Adipocyte (in vitro differentiated cells): ENCODE data around the gene EYA3.

Source experiments
- DNase-seq: peaks from one replicate; pipeline ENCODE4 v3.0.0-alpha.2; 2015; ENCODE audit warnings: low read depth
- H3K27me3 ChIP-seq: replicated peaks from 2 replicates; pipeline ENCODE4 v1.7.0; 2013; ENCODE audit warnings: mild to moderate bottlenecking, low read length, moderate library complexity; ENCODE audit not compliant: control insufficient read depth, insufficient read depth
- H3K36me3 ChIP-seq: 2 replicates; pipeline ENCODE4 v1.7.0; 2013; ENCODE audit warnings: low read length, mild to moderate bottlenecking, moderate library complexity; ENCODE audit not compliant: control insufficient read depth, insufficient read depth, severe bottlenecking
- H3K4me1 ChIP-seq: 2 replicates; pipeline ENCODE4 v1.7.0; 2013; ENCODE audit warnings: mild to moderate bottlenecking, low read length, moderate library complexity; ENCODE audit not compliant: control insufficient read depth, insufficient read depth
- H3K4me3 ChIP-seq: 2 replicates; pipeline ENCODE4 v1.7.0; 2013; ENCODE audit warnings: mild to moderate bottlenecking, low read length, moderate library complexity
- H3K9ac ChIP-seq: 2 replicates; pipeline ENCODE4 v1.7.0; 2013; ENCODE audit warnings: mild to moderate bottlenecking, low read length, moderate library complexity
- H3K9me3 ChIP-seq: 2 replicates; pipeline ENCODE4 v1.7.0; 2013; ENCODE audit warnings: mild to moderate bottlenecking, low read length, moderate library complexity; ENCODE audit not compliant: control insufficient read depth

The EYA3 gene

DNA sequence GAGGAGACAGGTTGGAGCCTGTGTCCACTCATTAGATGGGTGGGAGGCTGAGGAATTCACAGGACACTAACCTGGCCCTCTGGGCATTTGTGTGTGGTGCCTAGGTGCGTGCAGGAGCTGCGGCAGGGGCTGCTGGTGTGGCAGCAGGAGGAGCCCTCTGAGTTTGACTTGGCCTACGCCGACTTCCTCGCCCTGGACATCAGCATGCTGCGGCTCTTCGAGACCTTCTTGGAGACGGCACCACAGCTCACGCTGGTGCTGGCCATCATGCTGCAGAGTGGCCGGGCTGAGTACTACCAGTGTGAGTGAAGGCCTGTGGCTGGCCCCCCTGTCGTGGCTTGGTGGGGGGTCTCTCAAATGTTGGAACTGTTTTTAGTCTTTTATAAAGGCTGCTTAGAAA is 125.0 kb downstream of the EYA3 start:
- H3K9me3 ChIP-seq: no peaks in the 10 kb centered on the region
- no peaks in the 10 kb centered on the region for H3K27me3 ChIP-seq
- DNase-seq: no peak
- H3K4me3 ChIP-seq: no peak overlapping the region
- H3K4me1 ChIP-seq: peaks cover 28% of the 10 kb centered on the region
- no peak overlapping the region for H3K9ac ChIP-seq
- peaks cover 15% of the 10 kb centered on the region for H3K36me3 ChIP-seq

DNA sequence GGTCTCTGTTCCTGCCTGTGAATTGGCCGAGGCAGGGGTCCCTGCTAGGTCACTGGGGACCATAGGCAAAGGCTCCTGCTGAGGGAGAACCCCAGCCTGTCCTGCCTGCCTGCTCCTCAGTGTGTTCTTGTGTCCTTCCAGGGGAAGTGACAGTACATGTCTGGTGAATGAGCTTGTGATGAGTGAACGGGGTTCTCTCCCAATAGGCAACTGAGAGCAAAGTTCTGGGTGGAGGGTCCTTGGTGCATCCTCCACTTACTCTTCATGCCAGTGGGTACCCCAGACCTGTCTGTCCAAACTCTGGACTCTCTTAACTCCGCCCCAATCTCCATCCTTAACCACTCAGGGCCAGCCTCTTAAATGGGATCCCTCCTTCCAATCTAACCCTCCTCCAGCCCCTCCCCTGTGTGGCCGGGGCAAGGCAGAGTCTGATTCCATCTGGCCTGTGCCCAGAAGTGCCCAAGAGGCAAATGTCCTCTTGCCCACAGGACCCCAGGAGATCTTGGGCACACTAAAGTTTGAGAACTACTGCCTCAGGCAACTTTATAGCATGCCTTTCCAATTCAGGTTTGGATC is 126.7 kb downstream of the EYA3 start:
- Histone ChIP-seq H3K36me3 (peaks cover 8% of the 10 kb centered on the region), H3K9ac (no peak overlapping the region), H3K9me3 (no peaks in the 10 kb centered on the region), H3K4me3 (peak overlapping the region; percentile 86), H3K4me1 (peaks cover 15% of the 10 kb centered on the region), H3K27me3 (no peaks in the 10 kb centered on the region)
- DNase-seq: peak; percentile 31

DNA sequence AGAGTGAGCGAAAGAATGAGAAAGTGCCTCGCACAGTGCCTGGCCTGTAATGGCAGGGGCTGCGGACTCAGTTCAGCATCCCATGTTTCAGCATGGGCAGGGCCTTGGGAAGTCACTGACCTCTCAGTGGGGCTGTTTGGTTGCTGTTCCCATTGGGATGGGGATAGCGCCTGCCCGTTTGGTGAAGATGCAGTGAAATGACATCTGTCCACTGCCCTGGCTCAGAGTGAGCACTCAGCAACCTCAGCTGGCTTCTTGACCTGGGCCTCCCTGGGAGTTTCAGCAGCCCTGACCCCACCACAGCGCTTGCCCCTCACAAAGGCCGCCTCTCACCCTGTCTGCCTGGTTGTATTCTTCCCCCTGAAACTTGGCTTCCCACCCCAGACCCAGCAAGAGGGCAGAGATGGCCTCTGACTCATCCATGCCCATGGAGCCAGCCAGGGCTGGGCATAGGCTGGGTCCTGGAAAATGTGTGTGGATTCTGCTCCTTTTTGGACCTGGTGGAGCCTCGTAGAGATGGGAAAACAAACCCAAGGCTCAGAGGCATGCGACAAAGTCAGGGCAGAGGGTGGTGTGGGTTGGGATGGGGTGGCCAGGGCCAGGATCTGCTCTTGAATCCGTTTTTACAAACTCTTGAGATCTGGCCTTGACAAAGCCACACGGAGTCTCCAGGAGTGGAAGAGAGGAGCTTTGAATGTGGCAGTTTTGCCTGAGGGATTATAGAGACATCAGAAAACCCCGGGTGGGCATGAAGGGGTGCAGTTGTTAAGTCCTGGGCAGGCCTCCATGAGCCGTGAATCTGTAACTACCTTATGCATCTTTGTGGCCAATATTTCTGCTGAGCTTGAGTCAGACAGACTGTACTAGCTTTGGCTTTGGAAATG is 127.4 kb downstream of the EYA3 start:
- DNase-seq: peak; percentile 59
- Histone ChIP-seq H3K9me3 (no peaks in the 10 kb centered on the region), H3K27me3 (peaks cover 4% of the 10 kb centered on the region), H3K9ac (peak overlapping the region; percentile 90), H3K36me3 (peaks cover 7% of the 10 kb centered on the region), H3K4me3 (peak overlapping the region; percentile 86), H3K4me1 (peaks cover 15% of the 10 kb centered on the region)

DNA sequence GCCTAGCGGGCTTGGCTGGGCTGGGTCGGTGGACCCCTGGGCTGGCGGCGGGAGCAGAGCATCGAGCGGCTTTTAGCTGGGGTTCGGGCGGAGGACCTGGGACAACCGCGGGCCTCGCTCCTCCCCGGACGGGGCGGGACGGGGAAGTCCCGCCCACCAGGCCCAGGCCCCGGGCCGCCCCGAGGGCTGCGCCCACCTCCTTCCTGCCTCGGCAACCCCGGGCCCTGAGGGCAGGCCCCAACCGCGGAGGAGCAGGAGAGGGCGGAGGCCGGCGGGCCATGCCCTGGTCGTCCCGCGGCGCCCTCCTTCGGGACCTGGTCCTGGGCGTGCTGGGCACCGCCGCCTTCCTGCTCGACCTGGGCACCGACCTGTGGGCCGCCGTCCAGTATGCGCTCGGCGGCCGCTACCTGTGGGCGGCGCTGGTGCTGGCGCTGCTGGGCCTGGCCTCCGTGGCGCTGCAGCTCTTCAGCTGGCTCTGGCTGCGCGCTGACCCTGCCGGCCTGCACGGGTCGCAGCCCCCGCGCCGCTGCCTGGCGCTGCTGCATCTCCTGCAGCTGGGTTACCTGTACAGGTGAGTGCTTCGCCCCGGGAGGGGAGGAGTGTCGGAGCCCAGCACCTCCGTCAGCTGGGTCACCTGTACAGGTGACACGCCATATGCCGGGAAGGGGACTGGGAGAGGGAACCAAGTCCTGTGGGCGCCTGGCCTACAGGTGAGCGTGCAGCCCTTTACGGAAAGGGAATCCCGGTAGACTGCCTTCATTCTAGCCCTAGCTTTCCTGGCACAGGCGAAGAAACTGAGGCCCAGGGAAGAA is 128.4 kb downstream of the EYA3 start, which contains the start of gene XKR8:
Gene XKR8 (plus strand): TSS at position 182 of the 812 bp plus-strand sequence. CDS start 97 bp downstream, at position 279.
- Histone ChIP-seq H3K9ac (peak within 1 kb of the TSS; percentile 90), H3K9me3 (no peaks in the 10 kb centered on the region), H3K27me3 (peaks cover 6% of the 10 kb centered on the region), H3K4me3 (peak within 1 kb of the TSS; percentile 86), H3K36me3 (peaks cover 6% of the 10 kb centered on the region), H3K4me1 (peaks cover 15% of the 10 kb centered on the region)
- peak; percentile 78 for DNase-seq

DNA sequence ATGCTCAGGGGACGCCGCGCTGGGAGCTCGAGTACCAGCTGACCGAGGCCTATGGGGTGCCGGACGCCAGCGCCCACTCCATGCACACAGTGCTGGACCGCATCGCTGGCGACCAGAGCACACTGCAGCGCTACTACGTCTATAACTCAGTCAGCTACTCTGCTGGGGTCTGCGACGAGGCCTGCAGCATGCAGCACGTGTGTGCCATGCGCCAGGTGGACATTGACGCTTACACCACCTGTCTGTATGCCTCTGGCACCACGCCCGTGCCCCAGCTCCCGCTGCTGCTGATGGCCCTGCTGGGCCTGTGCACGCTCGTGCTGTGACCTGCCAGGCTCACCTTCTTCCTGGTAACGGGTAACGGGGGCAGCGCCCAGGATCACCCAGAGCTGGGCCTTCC is 129.9 kb downstream of the EYA3 start:
- H3K36me3 ChIP-seq: no peaks in the 10 kb centered on the region
- H3K9me3 ChIP-seq: no peaks in the 10 kb centered on the region
- H3K4me1 ChIP-seq: peaks cover 15% of the 10 kb centered on the region
- peaks cover 10% of the 10 kb centered on the region for H3K27me3 ChIP-seq
- no peak overlapping the region for H3K4me3 ChIP-seq
- DNase-seq: no peak
- H3K9ac ChIP-seq: no peak overlapping the region

DNA sequence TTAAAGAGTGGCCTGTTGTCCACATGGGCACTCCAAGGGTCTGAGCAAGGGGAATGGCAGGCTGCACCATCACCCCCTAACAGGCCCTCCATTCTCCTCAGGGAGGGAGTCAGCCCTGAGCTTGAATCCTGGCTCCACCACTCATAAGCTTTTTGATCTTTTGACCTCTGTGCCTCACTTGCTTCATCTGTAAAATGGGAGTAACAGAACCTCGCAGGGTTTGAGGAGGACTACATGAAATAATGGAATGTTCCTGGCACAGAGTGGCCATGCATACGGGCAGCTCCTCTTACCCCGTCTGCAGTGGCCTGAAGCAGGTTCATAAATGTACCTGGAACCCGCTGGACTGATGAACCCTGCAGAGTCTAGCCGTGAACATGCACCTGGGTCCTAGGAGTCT is 130.8 kb downstream of the EYA3 start:
- Histone ChIP-seq H3K4me1 (peaks cover 15% of the 10 kb centered on the region), H3K4me3 (no peak overlapping the region), H3K9ac (no peak overlapping the region)

DNA sequence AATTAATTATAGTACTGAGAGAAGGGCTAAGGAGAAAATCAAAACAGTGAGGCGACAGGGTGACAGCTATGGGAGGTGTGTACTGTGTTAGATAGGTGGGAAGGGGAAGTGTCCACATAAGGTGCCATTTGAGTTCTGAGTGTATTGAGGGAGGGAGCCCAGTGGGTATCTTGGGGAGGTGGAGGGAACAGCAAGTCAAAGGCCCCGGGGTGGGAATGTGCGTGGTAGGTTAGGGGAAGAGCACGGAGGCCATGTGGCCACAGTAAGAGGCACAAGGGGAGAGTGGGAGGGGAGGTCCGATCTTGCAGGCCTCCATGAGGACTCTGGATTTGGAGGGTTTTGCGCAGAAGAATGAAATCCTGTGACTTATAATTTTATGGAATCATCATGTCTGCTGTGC is 131.6 kb downstream of the EYA3 start:
- Histone ChIP-seq H3K4me3 (no peak overlapping the region), H3K9me3 (no peaks in the 10 kb centered on the region), H3K27me3 (peaks cover 10% of the 10 kb centered on the region), H3K4me1 (peaks cover 19% of the 10 kb centered on the region), H3K9ac (no peak overlapping the region), H3K36me3 (no peaks in the 10 kb centered on the region)
- DNase-seq: no peak

More for the DNA sequence above, 130.8 kb downstream of the EYA3 start:
- no peaks in the 10 kb centered on the region for H3K36me3 ChIP-seq
- no peak for DNase-seq
- no peaks in the 10 kb centered on the region for H3K9me3 ChIP-seq
- peaks cover 10% of the 10 kb centered on the region for H3K27me3 ChIP-seq

DNA sequence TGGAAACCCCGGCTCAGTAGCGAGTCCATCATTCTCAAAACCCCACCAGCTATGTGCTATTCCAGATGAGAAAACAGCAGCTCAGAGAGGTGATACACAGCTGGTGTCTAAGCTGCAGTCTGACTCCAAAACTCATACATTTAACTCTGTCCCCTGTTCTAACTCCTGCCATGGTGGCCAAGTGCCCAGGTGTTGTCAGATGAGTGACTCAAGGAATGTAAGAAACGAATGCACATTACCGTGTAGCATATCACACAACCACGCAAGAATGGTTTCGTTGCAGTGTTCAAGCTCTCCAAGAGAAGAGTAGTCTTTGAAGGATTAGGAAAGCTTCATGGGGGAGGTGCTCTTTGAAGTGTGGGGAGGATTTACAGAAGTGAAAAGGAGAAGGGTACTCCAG is 133.3 kb downstream of the EYA3 start:
- Histone ChIP-seq H3K27me3 (peaks cover 10% of the 10 kb centered on the region), H3K4me3 (no peak overlapping the region), H3K9ac (no peak overlapping the region), H3K36me3 (no peaks in the 10 kb centered on the region), H3K9me3 (no peaks in the 10 kb centered on the region), H3K4me1 (peaks cover 5% of the 10 kb centered on the region)
- no peak for DNase-seq

DNA sequence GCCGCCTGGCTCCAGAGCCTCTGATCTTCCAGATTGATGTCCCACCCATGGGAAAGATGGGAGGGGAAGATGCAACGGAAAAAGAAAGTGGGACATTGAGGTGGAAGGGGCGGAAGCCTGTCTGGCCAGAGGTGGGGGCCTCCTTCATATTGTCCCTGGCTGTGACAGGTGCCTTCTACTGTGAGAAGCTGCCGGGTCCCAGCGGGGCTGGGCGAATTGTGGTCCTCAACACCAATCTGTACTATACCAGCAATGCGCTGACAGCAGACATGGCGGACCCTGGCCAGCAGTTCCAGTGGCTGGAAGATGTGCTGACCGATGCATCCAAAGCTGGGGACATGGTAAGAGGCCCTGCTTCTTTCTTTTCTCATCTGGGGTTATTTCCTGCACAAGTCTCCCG is 134.2 kb downstream of the EYA3 start:
- Histone ChIP-seq H3K4me3 (no peak overlapping the region), H3K9me3 (no peaks in the 10 kb centered on the region), H3K36me3 (no peaks in the 10 kb centered on the region), H3K27me3 (peaks cover 10% of the 10 kb centered on the region), H3K4me1 (peaks cover 5% of the 10 kb centered on the region), H3K9ac (no peak overlapping the region)
- DNase-seq: no peak

DNA sequence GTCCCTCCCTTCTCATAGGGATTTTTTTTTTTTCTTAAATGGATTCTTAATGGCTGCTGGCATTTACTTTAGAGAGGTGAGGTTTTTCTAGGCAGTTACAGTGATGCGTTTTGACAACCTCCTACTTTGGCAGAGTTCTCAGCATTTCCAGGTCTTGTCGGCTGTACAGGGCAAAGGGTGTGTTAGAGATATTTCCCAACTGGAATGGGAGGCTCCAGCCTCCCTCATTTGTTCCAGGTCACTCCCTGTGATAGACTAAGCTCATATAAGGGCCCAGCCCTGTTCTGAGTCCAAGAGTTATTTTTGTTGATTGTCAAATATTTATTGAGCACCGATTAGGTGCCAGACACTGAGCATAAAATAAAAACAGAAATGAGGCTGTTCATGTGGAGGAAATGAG is 136.3 kb downstream of the EYA3 start:
- Histone ChIP-seq H3K4me3 (no peak overlapping the region), H3K9ac (no peak overlapping the region), H3K27me3 (peaks cover 10% of the 10 kb centered on the region), H3K9me3 (no peaks in the 10 kb centered on the region), H3K4me1 (peaks cover 5% of the 10 kb centered on the region), H3K36me3 (no peaks in the 10 kb centered on the region)
- no peak for DNase-seq

DNA sequence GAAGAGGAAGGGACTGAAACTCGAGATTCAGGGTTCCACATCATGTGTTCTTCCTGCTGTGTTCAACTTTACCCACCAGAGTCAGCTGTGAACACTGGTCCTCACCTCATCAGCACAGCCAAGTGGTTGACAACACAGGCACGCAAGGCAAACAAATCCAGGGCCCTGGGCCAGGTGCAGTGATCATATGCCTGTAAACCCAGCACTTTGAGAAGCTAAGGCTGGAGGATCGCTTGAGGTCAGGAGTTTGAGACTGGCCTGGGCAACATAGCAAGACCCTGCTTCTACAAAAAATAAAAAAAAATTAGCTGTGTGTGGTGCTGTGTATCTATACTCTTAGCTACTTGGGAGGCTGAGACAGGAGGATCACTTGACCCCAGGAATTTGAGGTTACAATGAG is 137.0 kb downstream of the EYA3 start:
- no peaks in the 10 kb centered on the region for H3K9me3 ChIP-seq
- no peak overlapping the region for H3K4me3 ChIP-seq
- peaks cover 5% of the 10 kb centered on the region for H3K4me1 ChIP-seq
- no peak overlapping the region for H3K9ac ChIP-seq
- H3K36me3 ChIP-seq: no peaks in the 10 kb centered on the region
- no peak for DNase-seq
- H3K27me3 ChIP-seq: peaks cover 10% of the 10 kb centered on the region
